CD4-positive, alpha-beta T cell (primary cell): Measurements from ENCODE around the gene MAPKAP1. TPM values are rescaled to one million over a fixed set of nuclear protein-coding genes. Genes with fewer than 3 reads are reported as not detected.

Experiments
- ATAC-seq: fragments of 200-7000 bp; cut with Tn5 transposase; one replicate; pipeline ENCODE4 v1.10.0; 2022; ENCODE audit warnings: mild to moderate bottlenecking; ENCODE audit not compliant: poor library complexity
- CTCF ChIA-PET: fragments of 350-600 bp; sonication (Branson Sonifier 250); formaldehyde crosslinking; loops from one replicate; lab custom pipeline; 2021; ENCODE audit warnings: antibody characterized with exemption, inconsistent platforms; lab: Charles Lee
- POLR2A ChIA-PET: fragments of 350-600 bp; sonication (Branson Sonifier 250); formaldehyde crosslinking; loops from one replicate; lab custom pipeline; 2021; ENCODE audit warnings: antibody characterized with exemption, inconsistent platforms; lab: Charles Lee
- DNase-seq, 14 experiments: peaks; one replicate each; pipeline ENCODE4 v3.0.0-alpha.2; 2013 to 2020; ENCODE audit warnings: mixed read lengths in 2 of 14
- H3K27ac ChIP-seq, 2 donors: one replicate each; pipeline versions ENCODE4 v1.5.1 to v1.7.0; 2013; ENCODE audit warnings: low read length in 2 of 2, low read depth in 1 of 2, mild to moderate bottlenecking in 1 of 2
- H3K27me3 ChIP-seq, 2 experiments: 1 replicate in 1 of 2; 2 replicates in 1 of 2; pipeline versions ENCODE4 v1.6.1 to v1.7.0; 2013; ENCODE audit warnings: low read length in 2 of 2, control low read depth in 1 of 2, mild to moderate bottlenecking in 1 of 2, moderate library complexity in 1 of 2; ENCODE audit not compliant: insufficient read depth in 2 of 2, control insufficient read depth in 1 of 2
- H3K36me3 ChIP-seq: one replicate; pipeline ENCODE4 v1.6.1; 2013; ENCODE audit warnings: low read length, control low read depth; ENCODE audit not compliant: insufficient read depth
- H3K4me1 ChIP-seq: one replicate; pipeline ENCODE4 v1.6.1; 2013; ENCODE audit warnings: low read length, control low read depth; ENCODE audit not compliant: insufficient read depth
- H3K4me3 ChIP-seq: one replicate; pipeline ENCODE4 v1.5.1; 2013; ENCODE audit warnings: mild to moderate bottlenecking, low read length, moderate library complexity
- H3K9me3 ChIP-seq, 2 experiments: 1 replicate in 1 of 2; 2 replicates in 1 of 2; pipeline versions ENCODE4 v1.6.1 to v1.7.0; 2013; ENCODE audit warnings: low read length in 2 of 2, mild to moderate bottlenecking in 2 of 2, control low read depth in 1 of 2, moderate library complexity in 1 of 2; ENCODE audit not compliant: control insufficient read depth in 1 of 2, insufficient read depth in 1 of 2
- H3K27ac Mint-ChIP-seq: one replicate; pipeline ENCODE4 v1.8.0; 2020; ENCODE audit warnings: mixed read lengths
- H3K27me3 Mint-ChIP-seq: one replicate; pipeline ENCODE4 v1.8.0; 2021; ENCODE audit warnings: mixed read lengths
- H3K36me3 Mint-ChIP-seq: one replicate; pipeline ENCODE4 v1.8.0; 2021; ENCODE audit warnings: low read depth, mixed read lengths
- H3K4me1 Mint-ChIP-seq: one replicate; pipeline ENCODE4 v1.8.0; 2021; ENCODE audit warnings: low read depth, mixed read lengths
- H3K4me3 Mint-ChIP-seq: one replicate; pipeline ENCODE4 v1.8.0; 2020; ENCODE audit warnings: mild to moderate bottlenecking, mixed read lengths
- H3K9me3 Mint-ChIP-seq: one replicate; pipeline ENCODE4 v1.8.0; 2020; ENCODE audit warnings: mixed read lengths
- intact Hi-C, 2 experiments: fragments of 100-400 bp; cut with DNase I in 1 of 2; cut with micrococcal nuclease in 1 of 2; formaldehyde crosslinking; loops; one replicate each; pipeline versions ENCODE4 v1.15.1 to v1.9.0; 2023 to 2025; cut with DNase I, micrococcal nuclease
- total RNA-seq, 174 experiments: library from RNA in 2 of 174; stranded (reverse) in 2 of 174; gene quantifications; one replicate each; pipeline ENCODE4 v1.2.3 and lab custom pipeline; 2021 to 2026
- TF ChIP-seq, protein P1 (sequence below): fragments of 200-600 bp; IDR thresholded peaks from one replicate; pipeline ENCODE4 v1.8.0; 2022; ENCODE audit warnings: antibody characterized with exemption, mild to moderate bottlenecking

Gene MAPKAP1
- total RNA-seq, 2 experiments from 2014 or later = 40.3 to 44.9 TPM

DNA sequence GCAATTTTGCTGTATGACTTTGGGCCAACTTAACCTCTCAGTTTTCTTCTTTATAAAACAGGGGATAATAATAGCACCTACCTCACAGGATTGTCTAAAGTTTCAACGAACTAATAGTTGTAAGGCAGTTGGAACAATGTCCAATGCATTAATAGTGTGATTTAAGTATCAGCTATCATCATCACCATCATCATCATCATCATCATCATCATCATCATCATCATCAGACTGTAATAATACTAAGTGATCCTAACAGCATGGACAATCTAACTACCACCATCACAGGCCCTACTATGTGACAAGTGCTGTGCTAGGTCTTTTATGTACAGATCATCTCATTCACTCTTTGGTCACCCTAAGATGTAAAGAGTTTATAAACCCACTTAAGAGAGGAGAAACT lies 196.0 kb downstream of the MAPKAP1 start:
- H3K27me3 ChIP-seq = no peaks in the 10 kb centered on the region
- CTCF ChIA-PET = no interaction called here

DNA sequence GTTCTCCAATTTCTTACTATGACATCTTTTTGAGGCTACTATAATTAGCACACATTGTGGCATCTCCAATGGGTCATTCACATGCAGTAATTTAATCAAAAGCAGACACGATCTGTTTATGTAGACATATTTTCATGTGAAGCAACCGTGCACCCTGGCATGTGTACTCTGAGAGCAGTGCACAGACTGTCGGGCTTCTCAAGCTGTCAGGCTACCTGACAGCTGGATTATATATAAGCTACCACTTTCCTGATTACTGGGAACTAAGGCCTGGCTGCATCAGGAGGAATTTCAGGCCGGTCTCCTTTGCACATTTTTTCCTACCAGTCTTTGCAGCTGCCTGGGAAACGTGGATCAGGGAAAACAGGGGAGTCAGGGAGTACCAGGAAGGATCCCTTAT lies 197.5 kb downstream of the MAPKAP1 start:
- Mint-ChIP-seq H3K4me1 (peaks cover 11% of the 10 kb centered on the region), H3K27ac (no peak overlapping the region), H3K27me3 (no peaks in the 10 kb centered on the region), H3K4me3 (no peak overlapping the region), H3K36me3 (peaks cover 34% of the 10 kb centered on the region), H3K9me3 (no peaks in the 10 kb centered on the region)
- ChIA-PET POLR2A (no interaction called here), CTCF (no interaction called here)
- intact Hi-C loops = no loop called here
- Histone ChIP-seq H3K9me3 (no peaks in the 10 kb centered on the region), H3K27ac (no peak overlapping the region), H3K4me3 (no peak overlapping the region), H3K4me1 (peaks cover 7% of the 10 kb centered on the region), H3K27me3 (no peaks in the 10 kb centered on the region), H3K36me3 (peaks cover 9% of the 10 kb centered on the region)
- TF ChIP-seq, protein P1, sequence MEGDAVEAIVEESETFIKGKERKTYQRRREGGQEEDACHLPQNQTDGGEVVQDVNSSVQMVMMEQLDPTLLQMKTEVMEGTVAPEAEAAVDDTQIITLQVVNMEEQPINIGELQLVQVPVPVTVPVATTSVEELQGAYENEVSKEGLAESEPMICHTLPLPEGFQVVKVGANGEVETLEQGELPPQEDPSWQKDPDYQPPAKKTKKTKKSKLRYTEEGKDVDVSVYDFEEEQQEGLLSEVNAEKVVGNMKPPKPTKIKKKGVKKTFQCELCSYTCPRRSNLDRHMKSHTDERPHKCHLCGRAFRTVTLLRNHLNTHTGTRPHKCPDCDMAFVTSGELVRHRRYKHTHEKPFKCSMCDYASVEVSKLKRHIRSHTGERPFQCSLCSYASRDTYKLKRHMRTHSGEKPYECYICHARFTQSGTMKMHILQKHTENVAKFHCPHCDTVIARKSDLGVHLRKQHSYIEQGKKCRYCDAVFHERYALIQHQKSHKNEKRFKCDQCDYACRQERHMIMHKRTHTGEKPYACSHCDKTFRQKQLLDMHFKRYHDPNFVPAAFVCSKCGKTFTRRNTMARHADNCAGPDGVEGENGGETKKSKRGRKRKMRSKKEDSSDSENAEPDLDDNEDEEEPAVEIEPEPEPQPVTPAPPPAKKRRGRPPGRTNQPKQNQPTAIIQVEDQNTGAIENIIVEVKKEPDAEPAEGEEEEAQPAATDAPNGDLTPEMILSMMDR = no peak
- ATAC-seq (no peak), DNase-seq (no peak)

More for the DNA sequence above, 196.0 kb downstream of the MAPKAP1 start:
- Histone ChIP-seq H3K4me3 (no peak overlapping the region), H3K27ac (no peak overlapping the region), H3K4me1 (peaks cover 7% of the 10 kb centered on the region), H3K9me3 (no peaks in the 10 kb centered on the region), H3K36me3 (peaks cover 9% of the 10 kb centered on the region)
- POLR2A ChIA-PET = no interaction called here
- DNase-seq (no peak), ATAC-seq (no peak)
- Mint-ChIP-seq H3K4me1 (peaks cover 13% of the 10 kb centered on the region), H3K27me3 (no peaks in the 10 kb centered on the region), H3K4me3 (no peak overlapping the region), H3K27ac (no peak overlapping the region), H3K36me3 (peaks cover 20% of the 10 kb centered on the region), H3K9me3 (no peaks in the 10 kb centered on the region)
- intact Hi-C loops = no loop called here
- TF ChIP-seq, protein P1 = no peak

DNA sequence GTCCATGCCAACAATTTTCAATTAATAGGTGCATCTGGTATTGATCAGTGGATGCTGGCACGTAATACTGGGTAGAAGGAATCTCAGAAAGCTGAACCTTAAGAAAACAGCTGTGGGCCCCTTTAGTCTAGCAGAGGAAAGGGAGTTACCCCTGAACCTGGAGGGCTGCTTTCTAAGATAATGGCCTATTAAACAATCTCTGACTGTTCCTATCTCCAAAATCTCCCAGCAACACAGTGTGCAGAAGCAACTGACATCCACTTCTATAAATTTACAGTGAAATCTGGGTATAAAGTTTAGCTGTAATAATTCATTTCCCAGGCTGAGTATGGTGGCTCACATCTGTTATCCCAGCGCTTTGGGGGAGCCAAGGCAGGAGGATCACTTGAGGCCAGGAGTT lies 198.8 kb downstream of the MAPKAP1 start:
- peaks cover 9% of the 10 kb centered on the region for H3K36me3 ChIP-seq
- ATAC-seq (no peak), DNase-seq (no peak)
- POLR2A ChIA-PET = no interaction called here
- H3K4me1 ChIP-seq = no peaks in the 10 kb centered on the region
- H3K36me3 Mint-ChIP-seq = peaks cover 35% of the 10 kb centered on the region
- no peaks in the 10 kb centered on the region for H3K27me3 ChIP-seq
- no peaks in the 10 kb centered on the region for H3K4me1 Mint-ChIP-seq
- no peaks in the 10 kb centered on the region for H3K9me3 ChIP-seq
- no peak overlapping the region for H3K27ac ChIP-seq
- no peaks in the 10 kb centered on the region for H3K27me3 Mint-ChIP-seq
- no peak overlapping the region for H3K27ac Mint-ChIP-seq
- H3K4me3 Mint-ChIP-seq = no peak overlapping the region
- H3K9me3 Mint-ChIP-seq = no peaks in the 10 kb centered on the region
- TF ChIP-seq, protein P1 = no peak
- intact Hi-C loops = no loop called here
- CTCF ChIA-PET = no interaction called here
- H3K4me3 ChIP-seq = no peak overlapping the region
